GM18502 (cell line): ENCODE data around the gene NLN.
"Not testable (repeated sequence)": the region's sequence is repeated elsewhere in the genome, so short reads cannot be mapped to it uniquely, and the experiment has no call there.

Experiments
- ATAC-seq: cut with Tn5 transposase; IDR thresholded peaks from one replicate; pipeline ENCODE4 v1.9.1; 2021; ENCODE audit warnings: mild to moderate bottlenecking; ENCODE audit not compliant: unreplicated experiment, poor library complexity

Gene NLN

DNA sequence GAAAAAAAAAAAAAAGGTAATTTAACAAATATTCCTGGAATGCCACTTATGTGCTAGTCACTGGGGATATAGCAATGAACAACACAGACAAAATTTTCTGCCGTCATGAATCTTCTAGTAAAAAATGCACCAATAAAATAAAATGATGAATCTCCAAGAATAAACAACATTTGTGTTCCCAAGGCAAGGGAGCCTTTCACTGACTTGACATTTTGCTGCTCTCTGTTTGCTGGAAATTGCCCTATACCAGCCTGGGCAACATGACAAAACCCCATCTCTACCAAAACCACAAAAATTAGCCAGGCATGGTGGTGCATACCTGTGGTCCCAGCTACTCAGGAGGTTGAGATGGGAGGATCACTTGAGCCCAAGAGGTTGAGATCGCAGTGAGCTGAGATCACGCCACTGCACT is 139.8 kb downstream of the NLN start:
- ATAC-seq = no peak

DNA sequence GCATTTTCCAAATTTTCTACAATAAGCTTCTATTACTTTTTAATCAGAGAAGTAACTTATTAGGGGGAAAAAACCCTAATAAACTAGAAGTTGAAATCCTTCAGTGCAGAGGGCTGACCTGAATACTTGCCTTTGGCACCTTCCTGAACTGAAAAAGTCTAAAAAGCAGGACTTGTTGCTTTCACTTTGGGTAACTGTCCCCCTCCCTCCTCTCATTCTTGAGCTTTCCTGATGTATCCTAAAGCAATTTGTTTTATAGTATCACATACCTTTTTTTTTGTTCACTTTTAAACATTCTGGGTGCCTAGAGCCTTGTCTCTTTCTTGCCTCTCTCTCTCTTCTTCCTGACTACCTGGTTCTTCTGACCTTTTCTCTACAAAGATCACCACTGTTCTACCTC is 140.4 kb downstream of the NLN start:
- ATAC-seq = no peak

GRCh38 chr5:65863747-65864146 is 141.7 kb downstream of the NLN start:
- no peak for ATAC-seq

- ATAC-seq = no peak
Measured at GRCh38 chr5:65866837-65867521, 145.0 kb downstream of the NLN start.

- no peak for ATAC-seq
Measured at GRCh38 chr5:65867542-65868195, 145.7 kb downstream of the NLN start.

GRCh38 chr5:65868509-65868908 is 146.5 kb downstream of the NLN start:
- no peak for ATAC-seq

- no peak for ATAC-seq
Measured at GRCh38 chr5:65871182-65871581, 149.2 kb downstream of the NLN start.

GRCh38 chr5:65871776-65872175 is 149.8 kb downstream of the NLN start:
- not testable (repeated sequence) for ATAC-seq

GRCh38 chr5:65873181-65873750 is 151.3 kb downstream of the NLN start:
- no peak for ATAC-seq

- ATAC-seq = no peak
Measured at GRCh38 chr5:65874241-65874640, 152.2 kb downstream of the NLN start.

GRCh38 chr5:65876496-65876895 is 154.5 kb downstream of the NLN start:
- no peak for ATAC-seq

DNA sequence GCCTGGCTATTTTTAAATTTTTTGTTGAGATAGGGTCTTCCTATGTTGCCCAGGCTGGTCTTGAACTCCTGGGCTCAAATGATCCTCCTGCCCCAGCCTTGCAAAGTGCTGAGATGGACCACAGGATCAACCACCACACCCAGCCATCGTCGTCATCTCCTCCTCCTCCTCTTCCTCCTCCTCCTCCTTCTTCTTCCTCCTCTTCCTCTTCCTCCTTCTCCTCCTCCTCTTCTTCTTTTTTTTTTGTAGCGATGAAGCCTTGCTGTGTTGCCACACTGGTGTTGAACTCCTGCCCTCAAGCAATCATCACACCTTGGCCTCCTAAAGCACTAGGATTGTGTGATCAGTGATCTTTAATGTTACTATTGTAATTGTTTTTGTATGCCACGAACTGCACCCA is 155.0 kb downstream of the NLN start:
- no peak for ATAC-seq
